K562 (cell line): ENCODE data around the gene TMEM267. TPM values are rescaled to one million over a fixed set of nuclear protein-coding genes. Genes with fewer than 3 reads are reported as not detected.
"Not testable (repeated sequence)": the region's sequence is repeated elsewhere in the genome, so short reads cannot be mapped to it uniquely, and the experiment has no call there.

ENCODE experiments used
- ATAC-seq: fragments of 200-7000 bp; cut with Tn5 transposase; 3 replicates; pipeline ENCODE4 v1.9.1; 2020; ENCODE audit warnings: moderate library complexity
- BruUV-seq: library from RNA; stranded (reverse); fragments of 400-500 nt; replicated peaks from 2 replicates; lab custom pipeline; 2021; lab: Mats Ljungman, UMichigan
- CTCF ChIA-PET: fragments of 300-600 bp; formaldehyde crosslinking; extraction: SDS; loops from one replicate; lab custom pipeline; 2021; ENCODE audit warnings: low intra/inter-chr PET ratio; lab: Yijun Ruan, JAX
- POLR2A ChIA-PET: fragments of 300-600, 350-650 bp; sonication (Branson Sonifier 250); formaldehyde crosslinking; extraction: SDS; loops from one replicate; lab custom pipeline; 2021; ENCODE audit warnings: antibody characterized with exemption, inconsistent platforms; lab: Yijun Ruan, JAX
- DNase-seq, 4 experiments: peaks; one replicate each; pipeline versions ENCODE4 v3.0.0 to v3.0.0-alpha.2; 2011 to 2018; ENCODE audit warnings: low spot score in 3 of 4, mixed read lengths in 3 of 4; ENCODE audit errors: extremely low read depth in 1 of 4
- FAIRE-seq: peaks from 2 replicates; lab custom pipeline; 2011; peaks lifted over from hg19 to GRCh38; lab: Jason Lieb, UNC
- H2AFZ ChIP-seq: 2 replicates; pipeline ENCODE4 v1.6.0; 2011; ENCODE audit warnings: low read depth, low read length, control low read depth, inconsistent platforms
- H3K27ac ChIP-seq: fragments of 200-600 bp; 3 replicates; pipeline ENCODE4 v1.8.0; 2011; ENCODE audit warnings: low read depth, mild to moderate bottlenecking, control low read depth, inconsistent platforms, low read length, moderate library complexity, mixed read lengths; ENCODE audit errors: extremely low read depth
- H3K27me3 ChIP-seq, 2 experiments: fragments of 300-600 bp in 1 of 2; 2 replicates in 1 of 2; 3 replicates in 1 of 2; pipeline versions ENCODE4 v1.6.0 to v1.8.0; 2011; ENCODE audit warnings: inconsistent platforms in 2 of 2, low read length in 2 of 2, mild to moderate bottlenecking in 1 of 2, mixed read lengths in 1 of 2, moderate library complexity in 1 of 2; ENCODE audit not compliant: control insufficient read depth in 2 of 2, insufficient read depth in 2 of 2
- H3K36me3 ChIP-seq: fragments of 300-600 bp; 3 replicates; pipeline ENCODE4 v1.8.0; 2011; ENCODE audit warnings: mild to moderate bottlenecking, low read length, inconsistent platforms; ENCODE audit not compliant: control insufficient read depth, insufficient read depth
- H3K4me1 ChIP-seq, 2 experiments: fragments of 200-600 bp in 1 of 2; replicated peaks in 1 of 2; 2 replicates in 1 of 2; 3 replicates in 1 of 2; pipeline versions ENCODE4 v1.5.1 to v1.8.0; 2011; ENCODE audit warnings: inconsistent platforms in 2 of 2, low read length in 2 of 2, mild to moderate bottlenecking in 1 of 2, mixed read lengths in 1 of 2, moderate library complexity in 1 of 2; ENCODE audit not compliant: control insufficient read depth in 2 of 2, insufficient read depth in 2 of 2
- H3K4me2 ChIP-seq: 2 replicates; pipeline ENCODE4 v1.6.1; 2011; ENCODE audit warnings: low read length, control low read depth, inconsistent platforms, mixed read lengths; ENCODE audit not compliant: insufficient read depth
- H3K4me3 ChIP-seq: fragments of 200-600 bp; sonication (generic), shearing (Covaris generic); 2 replicates; pipeline ENCODE4 v1.5.1; 2016; ENCODE audit warnings: control low read depth, inconsistent platforms
- H3K79me2 ChIP-seq: fragments of 200-600 bp; 3 replicates; pipeline ENCODE4 v1.8.0; 2011; ENCODE audit warnings: low read length, inconsistent platforms; ENCODE audit not compliant: control insufficient read depth, insufficient read depth
- H3K9ac ChIP-seq, 2 experiments: 2 replicates each; pipeline versions ENCODE4 v1.6.0 to v1.6.1; 2011; ENCODE audit warnings: low read depth in 2 of 2, low read length in 2 of 2, control low read depth in 1 of 2, inconsistent platforms in 1 of 2, mild to moderate bottlenecking in 1 of 2, mixed read lengths in 1 of 2; ENCODE audit not compliant: insufficient read depth in 1 of 2
- H3K9me1 ChIP-seq: one replicate; pipeline ENCODE4 v1.6.0; 2011; ENCODE audit warnings: inconsistent platforms, mild to moderate bottlenecking, low read length, moderate library complexity; ENCODE audit not compliant: control insufficient read depth, insufficient read depth
- H3K9me3 ChIP-seq: replicated peaks from 2 replicates; pipeline ENCODE4 v1.5.1; 2011; ENCODE audit warnings: low read depth, low read length, inconsistent platforms; ENCODE audit not compliant: control insufficient read depth, insufficient read depth
- H4K20me1 ChIP-seq: replicated peaks from 2 replicates; pipeline ENCODE4 v1.6.1; 2011; ENCODE audit warnings: low read length, inconsistent platforms, mixed read lengths; ENCODE audit not compliant: control insufficient read depth, insufficient read depth
- ZNF197 ChIP-seq: fragments of 200-800 bp; sonication (Bioruptor generic); IDR thresholded peaks from 2 replicates; pipeline ENCODE4 v1.6.1; 2016; ENCODE audit warnings: low read depth, missing genetic modification characterization, missing compliant biosample characterization
- WGBS: fragments of 100-300 bp; shearing (Covaris generic); methylation state at CpG from one replicate; pipeline ENCODE4 v1.1.6; 2016; ENCODE audit warnings: low coverage, mixed read lengths; ENCODE audit not compliant: insufficient coverage; ENCODE audit errors: missing lambda C conversion rate; 5-methylcytosine and 5-hydroxymethylcytosine counted together
- in situ Hi-C: fragments of 300-500 bp; cut with MboI; formaldehyde crosslinking; loops from 4 replicates; pipeline ENCODE4 v1.15.0; 2018; ENCODE audit warnings: inconsistent platforms, mixed read lengths
- intact Hi-C: fragments of 100-400 bp; cut with micrococcal nuclease; formaldehyde crosslinking; loops from 2 replicates; pipeline ENCODE4 v1.14.2; 2022
- polyA plus RNA-seq, 8 experiments: library from polyadenylated mRNA; depleted of rRNA in 4 of 8; stranded (reverse) in 5 of 8; unstranded in 3 of 8; fragments of >200 nt; fragmentation: Nextera tagmentation in 2 of 8; fragmentation: Illumina TruSeq in 1 of 8; extraction: Ambion mirVana in 2 of 8; extraction: Trizol in 1 of 8; gene quantifications; 2 replicates each; pipeline versions ENCODE4 v1.2.1 to v1.2.3, GENCODE V29; 2011 to 2014; ENCODE audit warnings: inconsistent platforms in 1 of 8, missing spikeins in 1 of 8
- total RNA-seq, 7 experiments: library from RNA; depleted of rRNA in 6 of 7; stranded (reverse); fragments of >200 nt in 6 of 7; fragmentation: Illumina TruSeq in 2 of 7; extraction: Trizol in 2 of 7; gene quantifications; 2 replicates each; pipeline versions ENCODE4 v1.2.1 to v1.2.3, GENCODE V29; 2011 to 2021; ENCODE audit warnings: low replicate concordance in 1 of 7

TMEM267 gene
- total and polyA plus RNA-seq, 9 of the 15 experiments (the other 6 are each of a cell fraction or from before 2014, with no cell fraction given): 8.1 to 61.1 (median 17.8) TPM

- no peak for FAIRE-seq
Measured at GRCh38 chr5:43425983-43426382, 57.7 kb downstream of the TMEM267 start.

DNA sequence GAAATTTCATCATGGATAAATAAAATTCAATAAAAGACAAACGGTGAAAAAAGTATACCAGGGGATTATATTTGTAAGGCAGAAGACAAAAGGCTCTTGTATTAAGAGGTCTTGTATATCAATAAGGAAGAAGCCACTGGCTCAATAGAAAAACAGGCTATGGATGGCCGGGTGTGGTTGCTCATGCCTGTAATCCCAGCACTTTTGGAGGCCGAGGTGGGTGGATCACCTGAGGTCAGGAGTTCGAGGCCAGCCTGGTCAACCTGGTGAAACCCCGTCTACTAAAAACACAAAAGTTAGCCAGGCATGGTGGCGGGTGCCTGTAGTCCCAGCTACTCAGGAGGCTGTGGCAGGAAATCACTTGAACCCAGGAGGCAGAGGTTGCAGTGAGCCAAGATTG is 60.6 kb downstream of the TMEM267 start:
- BruUV-seq, H3K27me3 ChIP-seq, H2AFZ ChIP-seq, H3K9me1 ChIP-seq, FAIRE-seq, H3K79me2 ChIP-seq, H3K4me2 ChIP-seq, H3K9me3 ChIP-seq, intact Hi-C loops, in situ Hi-C loops, H4K20me1 ChIP-seq, H3K9ac ChIP-seq, H3K4me1 ChIP-seq, CTCF ChIA-PET, DNase-seq, H3K4me3 ChIP-seq, H3K36me3 ChIP-seq, POLR2A ChIA-PET, ATAC-seq, H3K27ac ChIP-seq: not testable (repeated sequence)
- WGBS: 37% methylated on average over 6 of the region's 6 CpGs

More at GRCh38 chr5:43425983-43426382, 57.7 kb downstream of the TMEM267 start:
- no peaks in the 10 kb centered on the region for H4K20me1 ChIP-seq
- no peaks in the 10 kb centered on the region for H3K79me2 ChIP-seq
- no peak overlapping the region for H3K9ac ChIP-seq
- no peaks in the 10 kb centered on the region for H3K9me3 ChIP-seq
- ChIA-PET CTCF (no interaction called here), POLR2A (interaction anchor here (1.1 kb wide), 1 partner anchor 10 kb away, joined by 4 read pairs; no protein-coding TSS in a partner anchor)
- no peak overlapping the region for H3K4me3 ChIP-seq
- H2AFZ ChIP-seq: no peak overlapping the region
- H3K4me1 ChIP-seq: no peaks in the 10 kb centered on the region; a peak in 1 of 5 replicates
- ATAC-seq (no peak), DNase-seq (no peak)
- intact Hi-C loops: no loop called here
- WGBS: 13% methylated on average over 2 of the region's 2 CpGs
- H3K9me1 ChIP-seq: no peaks in the 10 kb centered on the region
- H3K27ac ChIP-seq: no peak overlapping the region
- BruUV-seq: no TSS peak
- in situ Hi-C loops: no loop called here
- TF ChIP-seq ZNF197: no peak
- no peaks in the 10 kb centered on the region for H3K36me3 ChIP-seq
- H3K27me3 ChIP-seq: no peaks in the 10 kb centered on the region
- H3K4me2 ChIP-seq: no peak overlapping the region
